DMS153 (cell line): Measurements from ENCODE around the gene CD248.

ENCODE experiments used
- DNase-seq: peaks from one replicate; lab custom pipeline; 2025; lab: John Stamatoyannopoulos, UW

CD248 gene

DNA sequence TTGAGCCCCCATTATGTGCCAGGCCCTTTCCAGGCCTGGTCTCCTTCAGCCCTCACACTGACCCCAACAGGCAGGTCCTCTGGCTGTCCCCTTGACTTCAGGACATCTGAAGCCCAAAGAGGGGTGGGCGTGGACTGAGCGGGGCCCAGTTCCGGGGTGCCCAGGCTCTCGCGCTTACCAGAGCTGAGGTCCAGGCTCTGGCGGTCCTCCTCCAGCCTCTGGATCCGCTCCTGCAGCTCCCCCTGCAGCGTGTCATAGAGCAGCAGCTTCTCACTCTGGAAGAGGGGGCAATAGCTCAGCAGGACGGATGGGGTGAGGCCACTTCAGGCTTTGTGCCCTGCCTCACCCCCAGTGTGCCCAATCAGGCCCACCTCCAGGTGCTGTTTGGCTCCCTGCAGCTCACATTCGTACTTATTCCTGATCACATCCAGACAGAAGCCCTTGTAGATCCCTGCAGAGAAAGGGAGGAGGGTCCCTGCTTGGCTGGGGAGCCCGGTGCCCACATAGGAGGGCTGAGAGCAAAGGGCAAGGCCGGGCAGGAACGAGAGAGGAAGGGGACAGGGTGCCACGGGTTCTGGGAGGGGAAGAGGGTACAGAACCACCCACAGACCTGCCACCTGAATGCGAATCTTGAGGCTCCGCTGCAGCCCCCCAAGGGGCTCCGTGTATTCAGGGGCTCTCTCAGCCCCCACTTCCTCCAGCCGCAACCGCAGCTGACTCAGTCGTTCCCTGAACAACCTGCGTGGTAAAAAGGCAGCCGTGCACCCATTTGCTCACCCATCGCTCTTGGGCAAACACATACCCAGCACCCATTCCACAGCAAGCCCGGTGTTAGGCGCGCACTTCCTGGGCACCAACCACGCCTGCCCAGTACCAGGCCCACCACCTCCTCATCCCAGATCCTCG is 24.0 kb upstream of the CD248 start:
- no peak for DNase-seq

DNA sequence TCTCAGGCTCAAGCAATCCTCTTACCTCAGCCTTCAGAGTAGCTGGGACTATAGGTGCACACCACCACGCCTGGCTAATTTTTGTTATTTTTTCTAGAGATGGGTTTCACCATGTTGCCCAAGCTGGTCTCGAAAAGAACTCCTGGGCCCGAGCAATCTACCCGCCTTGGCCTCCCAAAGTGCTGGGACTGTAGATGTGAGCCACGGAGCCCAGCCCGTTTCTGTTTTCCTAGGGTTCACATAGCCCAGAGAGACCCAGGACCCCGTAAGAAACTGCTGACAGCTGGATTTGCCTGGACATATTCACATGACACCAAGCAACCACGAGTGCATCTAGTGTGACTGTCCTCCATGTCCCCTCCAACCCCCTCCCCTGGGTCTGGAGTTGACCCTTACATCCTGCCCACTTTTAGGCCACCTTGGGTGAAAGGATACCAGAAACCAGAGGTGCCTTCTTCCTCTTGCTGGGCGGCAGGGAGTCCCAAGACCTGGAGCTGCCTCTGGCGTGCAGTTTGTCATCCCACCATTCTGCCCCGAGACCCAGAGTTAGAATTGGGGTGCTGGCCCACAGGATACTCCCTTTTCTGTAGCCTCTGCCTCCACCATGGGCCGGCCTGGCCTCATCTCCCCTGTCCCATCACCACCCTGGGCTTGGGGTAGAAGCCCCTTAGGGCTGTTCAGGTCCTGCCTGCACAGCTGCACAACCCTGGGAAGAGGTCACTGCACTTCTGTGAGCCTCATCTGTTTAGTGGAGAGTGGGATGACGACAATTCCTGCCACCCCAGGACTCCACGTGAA is 23.0 kb upstream of the CD248 start:
- DNase-seq = no peak

DNA sequence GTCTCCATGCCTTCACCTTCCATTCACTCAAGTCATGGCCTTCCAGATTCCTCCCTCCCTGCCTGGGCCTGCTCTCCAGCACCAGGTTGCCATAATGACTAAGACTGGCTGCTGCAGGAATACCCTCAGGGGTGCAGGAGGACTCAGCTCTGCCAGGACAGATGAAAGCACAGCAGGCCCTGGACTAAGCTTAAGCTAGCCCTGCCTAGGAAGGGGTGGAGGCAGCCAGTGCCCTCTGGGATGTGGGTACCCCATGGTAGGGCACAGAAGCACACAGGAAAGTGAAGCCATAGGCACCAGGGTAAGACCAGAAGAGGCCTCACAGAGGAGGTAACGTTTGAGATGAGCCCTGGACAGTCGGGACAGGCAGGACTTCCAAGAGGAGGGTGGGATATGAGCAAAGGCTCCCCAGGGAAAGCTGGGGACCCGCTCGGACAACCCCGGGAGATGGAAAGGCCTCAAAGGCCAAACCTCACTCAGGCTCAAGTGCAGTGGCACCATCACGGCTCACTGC is 22.4 kb upstream of the CD248 start:
- DNase-seq = no peak

DNA sequence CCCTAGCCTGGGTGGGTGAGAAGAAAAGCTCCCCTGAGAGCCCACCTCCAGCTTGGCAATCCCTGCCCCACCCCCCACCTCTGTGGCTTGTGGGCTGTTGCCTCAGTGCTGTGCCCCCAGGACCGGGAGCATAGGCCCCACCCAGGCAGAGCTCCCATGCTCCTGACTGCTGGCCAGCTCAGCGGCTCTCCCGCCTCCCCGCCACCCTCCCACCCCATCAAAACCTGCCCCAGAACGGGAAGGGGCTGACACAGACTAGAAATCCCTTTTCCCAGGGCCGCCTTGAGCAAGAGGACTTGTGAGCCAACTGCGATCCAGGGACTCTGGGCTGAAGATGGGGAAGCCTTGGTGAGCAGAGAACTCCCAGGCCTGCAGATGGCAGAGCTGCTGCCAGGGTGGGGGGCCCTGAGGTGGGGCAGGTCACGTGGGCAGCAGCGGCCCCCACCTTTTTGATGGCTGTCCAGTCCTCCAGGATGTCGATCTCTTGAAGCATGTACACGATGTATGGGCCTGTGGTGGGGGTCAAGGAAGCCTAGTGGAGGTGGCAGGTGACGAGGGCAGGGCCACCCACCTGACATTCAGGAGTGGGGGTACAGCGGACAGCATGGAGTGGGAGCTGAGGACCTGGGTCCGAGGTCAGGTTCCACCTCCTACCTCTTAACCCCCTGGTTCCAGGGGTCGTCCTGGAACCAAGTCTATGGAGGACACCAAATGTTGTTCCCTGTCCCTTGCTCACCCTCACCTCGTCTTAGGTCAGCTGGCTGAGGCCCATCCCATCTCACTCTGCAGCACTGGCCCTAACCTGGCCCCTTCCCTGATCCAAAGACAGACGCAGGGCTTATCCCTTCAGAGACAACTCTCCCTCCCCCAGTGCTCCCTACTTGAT is 21.7 kb upstream of the CD248 start:
- no peak for DNase-seq

DNA sequence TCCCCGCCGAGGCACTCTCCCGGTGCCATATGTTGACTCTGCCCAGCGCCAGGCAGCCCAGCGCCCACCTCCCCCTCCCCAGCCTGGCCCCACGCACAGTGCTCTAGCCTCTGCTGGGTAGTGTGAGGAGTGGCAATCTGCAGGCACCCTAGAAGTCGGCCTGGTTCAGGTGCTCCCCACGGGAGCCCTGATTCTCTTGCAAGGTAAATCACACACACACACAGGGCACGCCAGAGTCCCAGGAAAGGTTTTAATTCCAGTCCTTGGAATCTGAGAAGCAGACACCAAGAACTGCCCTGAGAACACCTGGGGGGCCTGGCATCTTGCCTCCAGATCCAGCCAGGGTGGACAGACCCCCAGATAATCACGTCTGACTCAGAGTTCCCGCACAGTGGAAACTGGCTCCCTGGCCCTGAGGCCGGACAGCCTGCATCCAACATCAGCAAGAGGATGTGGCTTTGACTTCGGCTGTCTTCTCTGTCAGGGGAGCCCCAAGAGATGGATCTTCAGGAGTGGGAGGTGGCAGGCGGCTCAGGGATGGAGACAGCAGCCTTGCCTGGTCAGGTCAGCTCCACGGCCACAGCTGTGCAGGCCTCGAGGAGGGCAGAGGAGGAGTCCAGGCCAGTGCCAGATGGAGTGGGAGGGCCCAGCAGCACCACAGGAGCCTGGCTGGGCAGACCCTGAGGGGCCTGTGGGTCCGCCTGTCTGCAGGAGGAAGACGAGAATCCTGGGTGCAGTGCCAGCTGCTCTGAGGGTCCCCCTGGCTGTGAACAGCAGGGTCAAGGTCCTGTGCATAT is 20.5 kb upstream of the CD248 start:
- no peak for DNase-seq

DNA sequence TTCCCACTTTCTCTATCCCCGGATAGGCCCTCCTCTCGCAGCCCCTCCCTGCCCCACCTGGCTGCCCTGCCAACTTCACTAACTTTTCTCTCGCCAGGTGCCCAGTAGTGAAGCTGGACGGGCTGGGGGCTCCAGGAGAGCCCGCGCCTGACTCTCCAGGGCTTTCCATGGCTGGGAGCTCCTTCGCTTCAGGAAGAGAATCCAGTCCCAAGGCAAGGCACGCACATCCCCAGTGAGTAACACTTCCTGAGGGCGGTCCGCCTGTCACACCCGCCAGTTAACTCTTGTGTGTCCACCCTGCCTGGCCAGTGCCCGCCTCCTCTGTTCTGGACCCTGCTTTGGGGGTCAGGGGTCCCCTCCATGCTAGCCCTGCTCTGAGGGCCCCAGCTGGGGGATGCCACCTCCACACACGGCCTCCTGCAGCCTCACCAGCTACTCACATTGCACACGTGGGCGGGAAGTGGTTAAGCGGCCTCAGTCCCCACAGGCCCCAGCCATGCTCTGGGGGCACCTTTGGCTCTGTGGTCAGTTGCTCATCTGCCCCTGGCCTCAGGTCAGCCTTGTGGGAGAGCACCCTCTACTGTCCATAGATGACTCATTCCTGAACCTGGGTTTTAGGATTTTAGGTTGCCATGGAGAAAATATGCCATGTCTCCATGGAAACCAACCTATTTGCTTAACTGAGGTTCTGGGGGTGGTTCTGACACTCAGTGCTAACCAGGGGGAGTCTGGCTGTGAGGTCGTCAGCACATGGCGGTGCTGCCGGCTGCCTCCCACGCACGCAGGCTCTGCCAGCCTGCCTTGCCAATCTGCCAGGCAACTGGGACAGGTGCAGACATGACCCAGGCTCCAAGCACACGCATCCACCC is 19.6 kb upstream of the CD248 start, which contains the start of gene RIN1:
Gene RIN1, minus strand, starts transcription at position 201 of the 869 bp plus-strand sequence. Its CDS starts 32 bp downstream, at position 169.
- DNase-seq = no peak

DNA sequence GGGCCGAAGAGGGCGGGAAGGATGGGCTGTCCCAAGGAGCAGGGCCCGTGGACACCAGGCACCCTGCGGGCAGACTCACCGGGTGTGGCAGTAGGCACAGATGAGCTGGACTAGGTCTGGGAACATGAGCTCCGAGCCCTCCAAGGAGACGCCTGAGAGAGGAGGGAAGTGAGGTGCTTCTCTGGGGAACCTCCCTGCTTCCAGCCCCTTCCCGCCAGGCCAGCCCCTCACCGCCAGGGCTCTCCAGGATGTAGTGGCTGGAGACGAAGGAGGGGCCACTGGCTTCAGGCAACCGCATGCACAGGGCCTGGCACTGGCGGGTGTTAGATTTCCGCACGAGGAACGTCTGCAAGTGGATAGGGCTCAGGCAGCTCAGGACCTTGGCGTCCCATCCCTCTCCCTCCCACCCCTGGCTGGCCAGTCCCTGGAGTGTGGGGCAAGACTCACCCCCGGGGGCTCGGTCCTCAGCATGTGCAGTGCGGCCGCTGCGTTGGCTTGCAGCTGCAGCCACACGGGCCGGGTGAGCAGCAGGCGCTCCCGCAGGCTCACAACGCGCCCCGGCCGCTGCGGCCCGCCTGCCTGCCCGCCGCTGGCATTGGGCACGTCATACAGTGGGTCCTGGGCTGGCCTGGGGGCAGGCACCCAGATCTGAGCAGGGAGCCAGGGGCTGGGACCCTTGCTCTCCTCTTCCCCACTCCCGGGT is 18.8 kb upstream of the CD248 start:
- no peak for DNase-seq

DNA sequence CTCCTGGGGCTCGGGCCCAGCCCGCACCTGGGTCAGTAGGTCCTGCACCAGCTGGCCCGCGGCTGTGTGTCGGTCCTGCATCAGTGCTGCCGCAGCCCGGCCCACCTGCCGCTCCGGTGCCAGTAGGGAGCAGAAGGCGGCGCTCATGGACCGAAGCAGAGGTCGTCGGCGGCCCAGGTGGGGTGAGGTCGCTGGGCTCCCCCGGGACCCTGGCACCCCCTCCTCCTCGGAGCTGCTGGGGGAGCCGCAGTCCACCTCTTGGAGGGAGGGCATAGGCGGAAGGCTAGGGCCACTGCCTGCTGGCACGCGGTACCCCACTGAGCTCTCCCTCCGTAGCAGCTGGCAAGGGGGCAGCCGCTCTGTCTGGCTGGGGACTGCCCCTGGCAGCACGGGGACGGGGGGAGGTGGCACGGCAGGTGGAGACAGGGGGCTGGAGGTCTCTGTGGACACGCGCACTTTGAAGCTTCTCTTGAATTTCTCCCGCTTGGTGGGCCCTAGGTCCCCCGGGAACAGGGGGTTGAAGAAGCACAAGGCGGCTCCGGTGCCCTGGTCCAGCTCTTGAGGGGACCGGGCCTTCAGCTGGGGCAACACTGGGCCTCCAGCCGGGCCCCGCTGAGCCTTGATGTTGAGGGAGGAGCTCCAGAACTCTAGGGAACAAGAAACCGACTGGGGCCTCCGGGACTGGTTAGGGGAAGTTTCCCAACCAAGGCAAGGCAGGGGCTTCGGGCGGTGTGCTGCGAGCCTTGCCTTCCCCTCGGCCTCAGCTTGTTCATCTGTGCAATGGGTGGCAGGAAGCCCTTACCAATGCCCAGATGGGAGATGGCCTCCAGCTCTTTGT is 18.0 kb upstream of the CD248 start:
- DNase-seq = no peak

DNA sequence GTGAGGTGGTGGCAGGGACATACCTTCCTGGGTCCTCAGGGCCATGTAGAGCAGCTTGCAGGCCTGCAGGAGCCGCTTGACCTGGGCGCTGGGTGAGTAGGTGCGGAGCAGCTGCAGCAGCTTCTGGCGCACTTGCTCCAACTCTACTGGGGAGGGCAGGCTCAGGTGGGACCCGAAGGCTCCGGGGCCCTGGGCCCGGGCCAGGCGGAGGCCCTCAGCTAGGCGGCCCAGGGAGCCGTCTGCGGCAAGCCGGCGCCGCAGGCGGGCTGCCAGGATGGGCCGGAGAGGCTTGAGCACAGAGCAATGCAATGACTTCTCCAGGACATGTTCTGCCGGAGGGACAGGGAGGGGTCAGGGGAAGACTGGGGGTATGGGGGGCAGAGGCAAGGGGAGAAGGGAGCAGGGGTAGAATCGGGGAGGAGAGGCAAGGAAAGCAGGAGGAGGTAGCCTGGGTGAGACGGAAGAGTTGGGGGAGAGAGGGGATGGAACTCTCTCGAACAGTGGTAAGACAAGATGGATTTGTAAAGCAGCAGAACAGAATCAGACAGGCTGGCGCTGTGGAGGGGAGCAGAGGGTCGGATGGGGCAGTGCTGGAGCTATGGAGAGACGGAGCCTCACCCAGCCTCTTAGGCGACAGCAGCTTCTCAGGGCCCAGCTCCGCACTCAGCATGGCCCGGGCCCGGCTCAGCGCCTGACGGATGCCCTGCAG is 17.2 kb upstream of the CD248 start:
- no peak for DNase-seq

DNA sequence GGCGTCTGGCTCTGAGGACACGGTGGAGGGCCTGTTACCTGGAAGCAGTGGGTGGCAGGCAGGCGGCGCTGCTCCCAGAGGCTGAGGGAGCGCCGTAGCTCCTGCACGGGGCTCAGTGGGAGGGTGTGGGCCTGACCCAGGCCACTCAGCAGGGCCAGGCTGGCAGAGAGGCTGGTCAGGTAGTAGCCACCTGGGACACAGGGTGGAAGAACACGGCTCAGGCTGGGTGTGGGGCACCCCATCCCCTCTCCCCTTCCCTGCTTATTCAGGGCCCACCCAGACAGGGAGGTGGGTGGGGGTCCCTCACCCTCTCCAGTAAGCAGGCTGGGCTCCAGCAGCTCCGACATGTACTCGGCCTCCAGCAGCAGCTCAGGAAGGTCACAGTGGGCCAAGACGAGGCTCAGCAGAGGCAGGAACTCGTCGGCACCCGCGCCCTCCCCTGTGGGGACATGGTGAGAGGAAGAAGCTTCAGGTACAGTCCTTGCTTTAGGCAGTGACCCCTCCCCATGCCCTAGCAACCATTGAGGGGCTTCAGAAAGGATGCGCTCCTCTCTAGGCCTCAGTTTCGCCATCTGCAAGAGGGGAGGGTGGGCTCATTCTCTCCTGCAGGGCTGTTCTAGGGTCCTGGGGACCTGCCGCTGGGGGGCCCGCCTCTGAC is 16.5 kb upstream of the CD248 start:
- no peak for DNase-seq

DNA sequence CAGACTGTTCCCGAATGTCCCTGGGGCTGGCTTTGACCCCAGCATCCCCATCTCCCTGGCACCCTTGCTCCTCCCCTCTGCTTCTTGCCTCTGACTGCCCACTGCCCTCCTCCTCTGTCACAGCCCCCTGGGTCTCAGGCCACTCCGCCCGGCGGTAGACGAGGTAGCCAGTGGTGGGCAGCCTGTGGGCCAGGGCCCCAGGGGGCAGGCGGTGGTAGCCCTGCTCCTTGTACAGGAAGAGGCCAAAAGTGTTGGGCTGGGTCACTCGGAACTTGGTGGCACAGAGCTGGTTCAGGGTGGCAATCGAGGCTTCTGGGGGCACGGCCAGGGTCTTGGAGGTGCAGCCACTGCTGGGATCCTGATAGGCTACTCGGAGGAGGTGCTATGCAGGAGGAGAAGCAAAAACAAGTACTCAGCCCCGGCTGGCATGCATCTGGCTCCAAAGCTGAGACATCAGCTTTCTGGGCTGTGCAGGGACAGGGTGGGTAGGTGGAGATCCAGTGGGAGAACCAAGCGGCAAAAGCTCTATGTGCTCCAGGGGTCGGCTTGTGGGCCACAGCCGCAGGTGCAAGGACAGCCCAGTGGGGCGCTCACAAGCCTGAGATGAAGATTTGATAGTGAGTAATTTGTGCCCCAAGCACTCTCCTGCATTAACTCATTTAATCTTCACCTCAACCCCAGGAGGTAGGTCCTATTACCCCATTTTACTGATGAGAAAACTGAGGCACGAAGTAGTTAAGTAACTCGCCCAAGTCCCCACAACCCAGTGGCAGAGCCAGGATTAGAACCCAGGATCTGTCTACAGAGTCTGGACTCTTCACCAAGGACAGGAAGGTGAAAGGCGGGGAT is 15.8 kb upstream of the CD248 start:
- DNase-seq = no peak

DNA sequence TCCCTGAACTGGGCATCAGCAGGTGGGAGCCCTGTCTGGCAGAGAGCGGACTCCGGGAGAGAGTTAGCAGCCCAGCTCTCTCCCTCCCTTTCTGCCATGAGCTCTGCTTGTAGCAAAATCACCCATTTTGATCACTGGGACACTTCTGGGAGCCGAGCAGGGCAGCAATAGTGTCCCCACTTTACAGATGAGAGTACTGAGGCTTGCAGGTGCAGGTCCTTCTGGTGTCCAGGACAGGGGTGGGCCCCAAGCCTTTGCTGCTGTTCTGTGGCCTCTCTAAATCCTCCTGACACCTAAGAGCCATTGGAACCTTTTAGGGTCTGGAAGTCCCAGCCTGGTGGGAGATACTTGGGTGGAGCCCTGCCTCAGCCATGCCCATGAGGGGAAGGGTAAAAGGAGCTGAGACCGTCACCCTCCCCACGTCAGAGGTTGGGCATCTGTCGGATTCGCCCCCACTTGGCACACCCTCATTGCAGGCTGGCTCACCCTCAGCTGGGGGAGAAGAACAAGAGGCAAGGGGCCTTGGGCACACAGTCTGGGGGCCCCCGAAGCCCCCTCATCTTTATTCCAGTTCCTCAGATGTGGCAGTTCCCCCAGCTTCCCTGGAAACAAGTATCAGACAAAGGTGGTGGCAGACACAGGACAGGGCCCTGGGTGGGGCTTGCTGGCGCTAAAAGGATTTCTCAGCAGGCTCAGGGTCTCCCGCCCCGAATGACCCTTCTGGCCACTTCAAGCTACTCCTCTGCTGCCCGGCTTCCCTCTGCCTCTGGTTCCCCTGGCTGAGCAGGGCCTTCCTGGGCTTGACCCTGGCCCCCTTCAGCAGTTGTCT is 14.9 kb upstream of the CD248 start:
- DNase-seq = no peak

DNA sequence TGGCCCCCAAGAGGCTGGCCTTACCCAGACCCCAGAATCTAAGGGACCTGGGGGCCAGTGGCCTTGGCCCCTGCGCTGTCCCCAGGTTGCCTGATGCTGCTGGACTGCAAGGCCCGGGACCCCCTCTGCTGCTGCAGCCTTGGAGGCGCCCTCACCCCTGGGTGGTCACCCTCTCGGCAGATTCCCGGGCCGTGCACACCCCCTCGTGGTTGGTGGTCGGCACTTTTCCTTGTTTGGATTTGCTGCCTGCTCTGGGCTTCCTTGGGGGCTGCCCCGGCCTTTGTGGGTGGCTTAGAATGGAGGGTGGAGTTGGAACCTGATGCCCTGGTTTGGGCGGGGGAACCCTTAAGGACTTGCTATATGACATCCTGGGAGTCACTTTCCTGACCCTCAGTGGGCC is 14.1 kb upstream of the CD248 start:
- DNase-seq = no peak

DNA sequence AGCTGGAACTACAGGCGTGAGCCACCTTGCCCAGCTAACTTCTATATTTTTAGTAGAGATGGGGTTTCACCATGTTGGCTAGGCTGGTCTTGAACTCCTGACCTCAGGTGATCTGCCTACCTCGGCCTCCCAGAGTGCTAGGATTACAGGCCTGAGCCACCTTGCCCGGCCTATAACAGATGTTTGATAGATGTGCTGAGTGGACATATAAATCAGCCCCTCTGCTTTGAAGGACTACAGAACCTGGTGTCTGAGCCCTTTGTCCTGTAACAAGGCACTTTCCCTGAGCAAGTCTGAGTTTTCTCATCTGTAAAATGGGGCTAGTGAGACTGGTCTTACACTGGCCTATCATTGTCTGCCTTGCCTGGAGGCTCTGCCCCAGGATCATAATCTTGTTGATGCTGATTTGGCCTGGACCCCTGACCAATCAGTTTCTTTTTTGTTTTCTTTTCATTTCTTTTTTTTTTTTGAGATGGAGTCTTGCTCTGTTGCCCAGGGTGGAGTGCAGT is 12.4 kb upstream of the CD248 start:
- DNase-seq = no peak
